CD4-positive, alpha-beta T cell (primary cell): Measurements from ENCODE around the gene BCAR3. TPM values are rescaled to one million over a fixed set of nuclear protein-coding genes. Genes with fewer than 3 reads are reported as not detected.

Source experiments
- ATAC-seq: fragments of 200-7000 bp; cut with Tn5 transposase; one replicate; pipeline ENCODE4 v1.10.0; 2022; ENCODE audit warnings: mild to moderate bottlenecking; ENCODE audit not compliant: poor library complexity
- CTCF ChIA-PET: fragments of 350-600 bp; sonication (Branson Sonifier 250); formaldehyde crosslinking; loops from one replicate; lab custom pipeline; 2021; ENCODE audit warnings: antibody characterized with exemption, inconsistent platforms; lab: Charles Lee
- POLR2A ChIA-PET: fragments of 350-600 bp; sonication (Branson Sonifier 250); formaldehyde crosslinking; loops from one replicate; lab custom pipeline; 2021; ENCODE audit warnings: antibody characterized with exemption, inconsistent platforms; lab: Charles Lee
- DNase-seq, 14 experiments: peaks; one replicate each; pipeline ENCODE4 v3.0.0-alpha.2; 2013 to 2020; ENCODE audit warnings: mixed read lengths in 2 of 14
- H3K27ac ChIP-seq, 2 donors: one replicate each; pipeline versions ENCODE4 v1.5.1 to v1.7.0; 2013; ENCODE audit warnings: low read length in 2 of 2, low read depth in 1 of 2, mild to moderate bottlenecking in 1 of 2
- H3K27me3 ChIP-seq, 2 experiments: 1 replicate in 1 of 2; 2 replicates in 1 of 2; pipeline versions ENCODE4 v1.6.1 to v1.7.0; 2013; ENCODE audit warnings: low read length in 2 of 2, control low read depth in 1 of 2, mild to moderate bottlenecking in 1 of 2, moderate library complexity in 1 of 2; ENCODE audit not compliant: insufficient read depth in 2 of 2, control insufficient read depth in 1 of 2
- H3K36me3 ChIP-seq: one replicate; pipeline ENCODE4 v1.6.1; 2013; ENCODE audit warnings: low read length, control low read depth; ENCODE audit not compliant: insufficient read depth
- H3K4me1 ChIP-seq: one replicate; pipeline ENCODE4 v1.6.1; 2013; ENCODE audit warnings: low read length, control low read depth; ENCODE audit not compliant: insufficient read depth
- H3K4me3 ChIP-seq: one replicate; pipeline ENCODE4 v1.5.1; 2013; ENCODE audit warnings: mild to moderate bottlenecking, low read length, moderate library complexity
- H3K9me3 ChIP-seq, 2 experiments: 1 replicate in 1 of 2; 2 replicates in 1 of 2; pipeline versions ENCODE4 v1.6.1 to v1.7.0; 2013; ENCODE audit warnings: low read length in 2 of 2, mild to moderate bottlenecking in 2 of 2, control low read depth in 1 of 2, moderate library complexity in 1 of 2; ENCODE audit not compliant: control insufficient read depth in 1 of 2, insufficient read depth in 1 of 2
- H3K27ac Mint-ChIP-seq: one replicate; pipeline ENCODE4 v1.8.0; 2020; ENCODE audit warnings: mixed read lengths
- H3K27me3 Mint-ChIP-seq: one replicate; pipeline ENCODE4 v1.8.0; 2021; ENCODE audit warnings: mixed read lengths
- H3K36me3 Mint-ChIP-seq: one replicate; pipeline ENCODE4 v1.8.0; 2021; ENCODE audit warnings: low read depth, mixed read lengths
- H3K4me1 Mint-ChIP-seq: one replicate; pipeline ENCODE4 v1.8.0; 2021; ENCODE audit warnings: low read depth, mixed read lengths
- H3K4me3 Mint-ChIP-seq: one replicate; pipeline ENCODE4 v1.8.0; 2020; ENCODE audit warnings: mild to moderate bottlenecking, mixed read lengths
- H3K9me3 Mint-ChIP-seq: one replicate; pipeline ENCODE4 v1.8.0; 2020; ENCODE audit warnings: mixed read lengths
- CTCF ChIP-seq: fragments of 200-600 bp; IDR thresholded peaks from one replicate; pipeline ENCODE4 v1.8.0; 2022; ENCODE audit warnings: antibody characterized with exemption, mild to moderate bottlenecking
- intact Hi-C, 2 experiments: fragments of 100-400 bp; cut with DNase I in 1 of 2; cut with micrococcal nuclease in 1 of 2; formaldehyde crosslinking; loops; one replicate each; pipeline versions ENCODE4 v1.15.1 to v1.9.0; 2023 to 2025; cut with DNase I, micrococcal nuclease
- total RNA-seq, 174 experiments: library from RNA in 2 of 174; stranded (reverse) in 2 of 174; gene quantifications; one replicate each; pipeline ENCODE4 v1.2.3 and lab custom pipeline; 2021 to 2026

Gene BCAR3
- total RNA-seq, 2 experiments from 2014 or later = 0.47 to 0.92 TPM

- POLR2A ChIA-PET = no interaction called here
- Histone ChIP-seq H3K4me1 (peaks cover 12% of the 10 kb centered on the region), H3K36me3 (no peaks in the 10 kb centered on the region), H3K9me3 (no peaks in the 10 kb centered on the region), H3K4me3 (no peak overlapping the region), H3K27me3 (no peaks in the 10 kb centered on the region), H3K27ac (no peak overlapping the region)
- H3K36me3 Mint-ChIP-seq = no peaks in the 10 kb centered on the region
- no peak overlapping the region for H3K27ac Mint-ChIP-seq
- CTCF ChIA-PET = no interaction called here
- H3K4me3 Mint-ChIP-seq = no peak overlapping the region
- peaks cover 10% of the 10 kb centered on the region for H3K4me1 Mint-ChIP-seq
- DNase-seq (no peak), ATAC-seq (no peak)
- no peaks in the 10 kb centered on the region for H3K27me3 Mint-ChIP-seq
- TF ChIP-seq CTCF = no peak
- intact Hi-C loops = no loop called here
- H3K9me3 Mint-ChIP-seq = no peaks in the 10 kb centered on the region
Observed at GRCh38 chr1:93612510-93612909, 69.1 kb downstream of the BCAR3 start.

GRCh38 chr1:93611668-93612067 lies 70.0 kb downstream of the BCAR3 start:
- Mint-ChIP-seq H3K9me3 (no peaks in the 10 kb centered on the region), H3K4me1 (peaks cover 10% of the 10 kb centered on the region), H3K27ac (no peak overlapping the region), H3K36me3 (no peaks in the 10 kb centered on the region), H3K27me3 (no peaks in the 10 kb centered on the region), H3K4me3 (no peak overlapping the region)
- Histone ChIP-seq H3K4me1 (peaks cover 12% of the 10 kb centered on the region), H3K4me3 (no peak overlapping the region), H3K9me3 (no peaks in the 10 kb centered on the region), H3K27ac (no peak overlapping the region), H3K27me3 (no peaks in the 10 kb centered on the region), H3K36me3 (no peaks in the 10 kb centered on the region)
- DNase-seq (no peak), ATAC-seq (no peak)
- CTCF ChIA-PET = no interaction called here
- intact Hi-C loops = no loop called here
- POLR2A ChIA-PET = no interaction called here
- no peak for TF ChIP-seq CTCF

- H3K4me1 Mint-ChIP-seq = no peaks in the 10 kb centered on the region
- no peaks in the 10 kb centered on the region for H3K27me3 Mint-ChIP-seq
- no peaks in the 10 kb centered on the region for H3K36me3 Mint-ChIP-seq
- ChIA-PET POLR2A (no interaction called here), CTCF (no interaction called here)
- no peak overlapping the region for H3K4me3 ChIP-seq
- H3K9me3 ChIP-seq = no peaks in the 10 kb centered on the region
- ATAC-seq (no peak), DNase-seq (no peak)
- H3K27ac Mint-ChIP-seq = no peak overlapping the region
- H3K9me3 Mint-ChIP-seq = no peaks in the 10 kb centered on the region
- H3K27me3 ChIP-seq = no peaks in the 10 kb centered on the region
- no peak overlapping the region for H3K27ac ChIP-seq
- no peak overlapping the region for H3K4me3 Mint-ChIP-seq
- no peak for TF ChIP-seq CTCF
- H3K36me3 ChIP-seq = no peaks in the 10 kb centered on the region
- intact Hi-C loops = no loop called here
- peaks cover 2% of the 10 kb centered on the region for H3K4me1 ChIP-seq
Observed at GRCh38 chr1:93609536-93609935, 72.1 kb downstream of the BCAR3 start.
